Esophagus squamous epithelium (tissue), 5 donors: ENCODE results near the gene CCL4. TPM values are rescaled to one million over a fixed set of nuclear protein-coding genes. Genes with fewer than 3 reads are reported as not detected.

Experiments used
- DNase-seq: peaks from one replicate; lab custom pipeline; 2025; lab: John Stamatoyannopoulos, UW
- H3K27ac ChIP-seq, 4 donors: fragments of 200-600 bp; sonication (generic); one replicate each; pipeline ENCODE4 v1.5.1; 2016 to 2019; ENCODE audit warnings: mild to moderate bottlenecking in 1 of 4
- H3K27me3 ChIP-seq, 4 donors: fragments of 200-600 bp; sonication (generic); 1 replicate in 3 of 4; 2 replicates in 1 of 4; pipeline versions ENCODE4 v1.5.1 to v1.6.0; 2017 to 2021; ENCODE audit warnings: antibody characterized with exemption in 1 of 4
- H3K36me3 ChIP-seq, 3 donors: fragments of 200-600 bp; sonication (generic); one replicate each; pipeline ENCODE4 v1.5.1; 2016 to 2019
- H3K4me1 ChIP-seq, 3 donors: fragments of 200-600 bp; sonication (generic); one replicate each; pipeline ENCODE4 v1.5.1; 2017 to 2019
- H3K4me3 ChIP-seq, 4 donors: fragments of 200-600 bp; sonication (generic); 1 replicate in 3 of 4; 2 replicates in 1 of 4; pipeline ENCODE4 v1.5.1; 2016 to 2019; ENCODE audit warnings: mild to moderate bottlenecking in 2 of 4, moderate library complexity in 1 of 4
- H3K9me3 ChIP-seq, 3 donors: fragments of 200-600 bp; sonication (generic); one replicate each; pipeline ENCODE4 v1.5.1; 2016 to 2019
- CTCF ChIP-seq, 6 experiments: fragments of 450-650 bp in 4 of 6; fragments of 200-600 bp in 2 of 6; sonication (generic) in 2 of 6; IDR thresholded peaks; one replicate each; pipeline ENCODE4 v1.5.1; 2016 to 2019; ENCODE audit warnings: antibody characterized with exemption in 6 of 6, mild to moderate bottlenecking in 4 of 6, moderate library complexity in 4 of 6
- POLR2A ChIP-seq, 4 donors: fragments of 450-650 bp; IDR thresholded peaks; one replicate each; pipeline ENCODE4 v1.6.1; 2017; ENCODE audit warnings: antibody characterized with exemption in 4 of 4, mild to moderate bottlenecking in 4 of 4, moderate library complexity in 3 of 4
- WGBS, 2 donors: methylation state at CpG; one replicate each; pipeline ENCODE4 v1.1.5; 2018; 5-methylcytosine and 5-hydroxymethylcytosine counted together
- intact Hi-C: fragments of 100-400 bp; cut with DNase I; formaldehyde crosslinking; loops from one replicate; pipeline ENCODE4 v1.15.0; 2022
- total RNA-seq, 4 donors: library from RNA; depleted of rRNA; stranded (reverse); fragments of >200 nt; gene quantifications; one replicate each; pipeline ENCODE4 v1.1.0, GENCODE V29; 2016
- donor health status: DM: yes; HTN: yes; CAD: no.

Gene CCL4
- total RNA-seq, 4 donors from 2014 or later, result 0.56 to 3.2 (median 2.6) TPM

GRCh38 chr17:36148559-36149295 is 45.1 kb downstream of the CCL4 start:
- Histone ChIP-seq H3K9me3 (no peaks in the 10 kb centered on the region), H3K27me3 (peaks cover 0 to 40% (median 0%) of the 10 kb centered on the region in 4 donors), H3K4me1 (peaks cover 0 to 11% (median 3%) of the 10 kb centered on the region in 3 donors), H3K36me3 (no peaks in the 10 kb centered on the region), H3K27ac (no peak overlapping the region), H3K4me3 (peak overlapping the region in 1 of 4 donors; percentile 30)
- DNase-seq, result no peak
- WGBS, 2 donors, result 34 to 36% methylated on average over 6 of the region's 6 CpGs
- intact Hi-C loops, result loop anchor here (10.0 kb wide), 1 partner anchor 174 kb away; no protein-coding TSS in a partner anchor
- TF ChIP-seq CTCF (IDR thresholded peaks at IDR 0.05), result peak; percentile 84 to 99 (median 92)
- no peak for TF ChIP-seq POLR2A (IDR thresholded peaks at IDR 0.05)

- Histone ChIP-seq H3K36me3 (no peaks in the 10 kb centered on the region), H3K4me1 (peaks cover 0 to 11% (median 3%) of the 10 kb centered on the region in 3 donors), H3K4me3 (peak overlapping the region in 1 of 4 donors; percentile 30), H3K9me3 (no peaks in the 10 kb centered on the region), H3K27me3 (peaks cover 0 to 46% (median 0%) of the 10 kb centered on the region in 4 donors), H3K27ac (peak overlapping the region in 1 of 4 donors; percentile 27)
- TF ChIP-seq POLR2A (IDR thresholded peaks at IDR 0.05), result no peak
- TF ChIP-seq CTCF (IDR thresholded peaks at IDR 0.05), result no peak
- DNase-seq, result no peak
- intact Hi-C loops, result loop anchor here (10.0 kb wide), 1 partner anchor 175 kb away; no protein-coding TSS in a partner anchor
- WGBS, 2 donors, result 23 to 50% methylated on average over 7 to 11 of the region's 11 CpGs
Measured at GRCh38 chr17:36149296-36149820, 45.7 kb downstream of the CCL4 start.

GRCh38 chr17:36151891-36152638 is 48.4 kb downstream of the CCL4 start:
- Histone ChIP-seq H3K36me3 (no peaks in the 10 kb centered on the region), H3K9me3 (no peaks in the 10 kb centered on the region), H3K4me3 (no peak overlapping the region), H3K4me1 (peaks cover 0 to 11% (median 3%) of the 10 kb centered on the region in 3 donors), H3K27me3 (peaks cover 0 to 62% (median 0%) of the 10 kb centered on the region in 4 donors), H3K27ac (no peak overlapping the region)
- no peak for TF ChIP-seq CTCF (IDR thresholded peaks at IDR 0.05)
- TF ChIP-seq POLR2A (IDR thresholded peaks at IDR 0.05), result no peak
- WGBS, 2 donors, result 45 to 47% methylated on average over 4 of the region's 4 CpGs
- no peak for DNase-seq
- intact Hi-C loops, result no loop called here

GRCh38 chr17:36152639-36153120 is 49.1 kb downstream of the CCL4 start:
- no peak for DNase-seq
- no peak overlapping the region for H3K4me3 ChIP-seq
- WGBS, 2 donors, result 91 to 93% methylated on average over 5 to 6 of the region's 8 CpGs
- peaks cover 0 to 11% (median 3%) of the 10 kb centered on the region in 3 donors for H3K4me1 ChIP-seq
- H3K9me3 ChIP-seq, result no peaks in the 10 kb centered on the region
- intact Hi-C loops, result no loop called here
- no peak for TF ChIP-seq POLR2A (IDR thresholded peaks at IDR 0.05)
- no peak for TF ChIP-seq CTCF (IDR thresholded peaks at IDR 0.05)
- peaks cover 0 to 59% (median 0%) of the 10 kb centered on the region in 4 donors for H3K27me3 ChIP-seq
- no peak overlapping the region for H3K27ac ChIP-seq
- H3K36me3 ChIP-seq, result no peaks in the 10 kb centered on the region
